GM21526 (cell line): Measurements from ENCODE around the gene CEP104.

Experiments used
- ATAC-seq: cut with Tn5 transposase; IDR thresholded peaks from one replicate; pipeline ENCODE4 v1.9.1; 2021; ENCODE audit warnings: moderate library complexity; ENCODE audit not compliant: unreplicated experiment, low FRiP score

The CEP104 gene

DNA sequence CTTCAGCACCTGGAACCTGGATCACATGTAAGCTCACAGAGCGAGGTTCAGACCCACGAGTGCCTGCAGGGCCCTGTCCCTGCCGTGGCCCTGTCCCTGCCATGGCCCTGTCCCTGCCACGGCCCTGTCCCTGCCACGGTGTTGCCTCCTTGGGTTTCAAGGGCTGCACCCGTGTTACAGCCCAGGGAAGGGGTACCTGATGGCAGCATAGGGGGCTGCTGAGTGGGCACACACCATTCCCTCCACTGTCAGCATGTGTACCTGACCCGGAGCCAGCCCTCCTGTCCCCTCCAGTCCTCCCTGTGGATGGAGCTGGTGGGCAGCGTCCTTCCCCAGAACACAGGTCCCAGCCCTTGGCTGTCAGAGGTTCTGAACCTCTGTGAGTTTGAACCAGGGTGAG, 15.5 kb upstream of the CEP104 start:
- ATAC-seq: no peak

DNA sequence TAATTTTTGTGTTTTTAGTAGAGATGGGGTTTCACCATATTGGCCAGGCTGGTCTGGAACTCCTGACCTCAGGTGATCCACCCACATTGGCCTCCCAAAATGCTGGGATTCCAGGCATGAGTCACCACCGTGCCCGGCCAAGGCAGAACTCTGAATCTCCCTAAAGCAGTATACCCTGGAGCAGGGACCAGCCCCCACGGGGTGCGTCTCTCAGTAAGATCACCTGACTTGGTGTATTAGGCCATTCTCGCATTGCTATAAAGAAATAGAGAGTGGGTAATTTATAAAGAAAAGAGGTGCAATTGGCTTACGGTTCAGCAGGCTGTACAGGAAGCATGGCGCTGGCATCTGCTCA, 14.4 kb upstream of the CEP104 start:
- ATAC-seq: no peak

DNA sequence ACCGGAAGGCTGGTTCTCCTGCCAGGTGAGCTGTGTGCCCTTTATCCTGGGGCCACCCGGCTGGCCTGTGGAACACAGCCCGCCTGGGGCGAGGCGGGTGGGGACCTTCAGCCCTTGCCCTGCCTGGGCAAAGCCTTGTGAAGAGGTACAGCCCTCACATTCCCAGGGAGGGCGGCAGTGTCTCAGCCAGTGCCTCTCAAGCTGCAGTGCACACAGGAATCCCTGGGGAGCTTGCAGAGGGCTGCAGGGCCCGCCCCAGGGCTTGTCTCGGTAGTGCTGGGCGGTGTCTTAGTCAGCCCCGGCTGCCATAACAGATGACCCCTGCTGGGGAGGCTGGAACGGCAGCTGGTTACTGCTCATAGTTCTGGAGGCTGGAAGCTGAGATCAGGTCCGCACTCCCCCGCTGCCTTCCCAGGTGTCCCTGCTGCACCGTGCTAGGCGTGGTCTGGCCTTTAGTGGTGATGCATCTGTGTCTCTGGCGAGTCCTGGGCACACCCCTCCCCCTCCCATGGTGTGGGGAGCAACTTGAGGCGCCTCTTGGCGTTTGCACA, 12.8 kb upstream of the CEP104 start:
- ATAC-seq: no peak

DNA sequence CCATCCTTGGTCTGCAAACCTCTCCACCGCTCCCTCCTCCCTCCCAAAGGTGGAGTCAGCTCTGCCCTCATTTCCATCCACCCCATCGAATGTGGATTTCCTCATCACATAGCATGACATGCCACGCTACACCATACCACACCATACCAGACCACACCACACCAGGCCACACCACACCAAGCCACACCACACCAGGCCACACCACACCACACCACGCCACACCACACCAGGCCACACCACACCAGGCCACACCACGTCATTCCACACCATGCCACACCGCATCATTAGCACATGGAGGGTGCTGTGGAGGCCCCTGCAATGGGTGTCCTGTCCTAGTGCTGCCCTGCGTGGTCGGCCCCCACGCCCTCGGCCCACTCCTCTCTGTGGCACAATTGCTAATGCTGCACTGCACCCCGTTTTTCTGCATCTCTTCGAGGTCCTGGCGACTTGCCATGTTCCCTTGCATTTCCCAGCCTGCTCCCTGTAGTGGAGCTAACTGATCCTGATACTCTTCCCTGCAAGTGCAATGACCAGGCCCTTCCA, 11.5 kb upstream of the CEP104 start:
- no peak for ATAC-seq

DNA sequence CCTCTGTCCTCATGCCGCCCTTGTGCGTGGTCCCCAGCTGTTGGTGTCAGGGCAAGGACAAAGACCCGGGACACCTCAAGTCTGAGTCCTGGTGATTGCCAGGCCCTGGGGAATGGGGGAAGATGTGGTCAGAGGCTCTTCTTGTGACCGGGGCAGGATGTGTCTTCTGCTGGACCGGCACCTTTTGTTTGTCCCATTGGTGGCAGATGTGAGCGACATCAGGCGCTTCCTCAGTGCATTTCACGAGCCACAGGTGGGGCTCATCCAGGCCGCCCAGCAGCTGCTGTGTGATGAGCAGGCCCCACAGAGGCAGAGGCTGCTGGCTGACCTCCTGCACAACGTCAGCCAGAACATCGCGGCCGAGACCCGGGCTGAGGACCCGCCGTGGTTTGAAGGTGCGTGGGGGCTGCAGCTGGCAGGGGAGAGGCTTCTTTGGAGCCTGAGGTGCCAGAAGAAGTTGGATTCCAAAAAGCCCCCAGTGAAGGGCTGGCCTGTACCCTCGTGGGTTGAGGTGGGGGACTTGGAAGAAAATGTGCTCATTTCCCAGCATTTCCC, 8.7 kb upstream of the CEP104 start:
- ATAC-seq: no peak

DNA sequence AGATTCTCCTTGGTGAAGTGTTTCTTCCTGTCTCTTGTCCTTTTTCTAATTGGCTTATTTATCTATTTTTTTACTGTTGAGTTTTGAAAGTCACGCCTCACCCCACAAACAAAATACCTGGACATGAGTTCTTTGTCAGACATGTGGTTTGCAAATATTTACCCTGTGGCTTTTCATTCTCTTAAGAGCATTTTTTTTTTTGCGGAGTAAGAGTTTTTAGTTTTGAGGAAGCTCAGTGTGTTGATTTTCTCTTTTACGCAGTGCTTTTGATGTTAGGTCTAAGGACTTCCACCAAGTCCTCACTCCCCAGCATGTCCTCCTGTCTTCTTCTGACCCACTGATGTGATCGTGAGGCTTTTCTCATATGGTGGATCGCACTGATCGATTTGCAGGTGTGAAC, 7.9 kb upstream of the CEP104 start:
- no peak for ATAC-seq

DNA sequence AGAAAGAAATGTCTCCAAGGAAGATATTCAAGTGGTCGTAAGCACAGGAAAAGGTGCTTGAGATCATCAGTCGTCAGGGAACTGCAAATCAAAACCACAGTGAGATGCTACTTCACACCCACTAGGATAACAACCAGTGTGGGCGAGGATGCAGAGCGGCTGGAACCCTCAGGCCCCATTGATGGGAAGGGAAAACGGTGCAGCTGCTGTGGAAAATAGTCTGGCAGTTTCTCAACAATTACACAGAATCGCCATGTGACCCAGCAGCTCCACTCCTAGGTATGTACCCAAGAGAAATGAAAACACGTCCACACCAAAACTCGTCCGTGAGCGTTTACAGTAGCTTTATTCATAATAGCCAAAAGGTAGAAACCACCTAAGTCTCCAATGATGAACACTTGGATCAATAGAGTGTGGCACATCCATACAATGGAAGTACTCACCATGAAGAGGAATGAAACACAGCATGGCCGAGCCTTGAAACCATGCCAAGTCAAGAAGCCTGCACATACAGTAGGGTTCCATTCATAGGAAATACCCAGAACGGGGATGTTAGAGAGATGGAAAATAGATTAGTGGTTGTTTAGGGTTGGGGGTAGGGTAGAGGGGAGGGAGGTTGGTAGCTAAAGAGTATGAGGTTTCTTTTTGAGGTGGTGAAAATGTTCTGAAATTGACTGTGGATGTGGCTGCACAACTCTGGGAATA, 6.4 kb upstream of the CEP104 start:
- ATAC-seq: no peak

DNA sequence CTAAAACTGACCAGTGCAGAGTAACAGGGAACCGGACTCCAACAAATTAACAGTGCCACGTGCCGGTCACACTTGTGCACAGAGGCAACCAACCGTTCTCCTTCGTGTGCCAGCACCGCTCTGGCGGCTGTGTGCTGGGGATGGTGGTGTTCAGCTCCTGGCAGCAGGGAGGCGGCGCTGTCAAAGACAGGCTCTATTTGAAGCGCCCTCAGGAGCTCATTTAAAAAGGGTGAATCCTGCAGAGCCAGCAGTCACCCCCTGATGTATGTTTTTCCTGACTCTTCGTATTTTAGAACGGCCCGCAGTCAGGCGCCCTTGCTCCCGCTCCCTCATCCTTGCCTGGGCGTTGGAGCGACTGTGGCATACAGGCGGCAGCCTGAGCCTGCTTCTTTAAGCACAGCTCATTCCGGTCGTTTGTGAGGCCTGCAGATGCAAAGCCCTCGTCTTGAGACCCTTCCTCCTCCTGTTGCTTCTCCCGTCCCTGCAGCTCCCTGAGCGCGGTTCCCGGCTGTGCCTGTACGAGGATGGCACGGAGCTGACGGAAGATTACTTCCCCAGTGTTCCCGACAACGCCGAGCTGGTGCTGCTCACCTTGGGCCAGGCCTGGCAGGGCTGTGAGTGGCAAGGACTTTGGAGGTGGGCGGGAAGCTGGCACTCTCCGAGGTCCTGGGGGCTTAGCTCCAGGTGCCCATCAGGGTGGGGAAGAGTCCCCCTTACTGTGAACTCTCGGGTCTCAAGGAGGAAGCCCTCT, 1.4 kb upstream of the CEP104 start:
- no peak for ATAC-seq

DNA sequence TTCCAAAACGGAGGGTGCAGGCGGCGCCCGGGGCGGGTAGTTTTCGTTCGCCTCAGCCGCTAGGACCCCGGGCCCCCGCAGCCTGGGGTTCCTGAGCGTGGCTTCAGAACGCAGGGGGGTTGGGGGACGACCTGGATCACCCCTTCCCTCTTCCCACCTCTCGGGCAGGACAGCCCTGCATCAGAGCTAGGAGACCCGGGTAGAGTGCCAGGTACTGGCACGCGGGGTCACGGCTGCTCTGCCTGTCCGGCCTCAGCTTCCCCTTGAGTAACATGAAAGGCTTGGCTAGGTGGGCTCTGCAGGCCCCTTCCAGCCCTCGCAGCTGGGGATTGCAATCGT, 749 bp upstream of the CEP104 start:
- no peak for ATAC-seq

DNA sequence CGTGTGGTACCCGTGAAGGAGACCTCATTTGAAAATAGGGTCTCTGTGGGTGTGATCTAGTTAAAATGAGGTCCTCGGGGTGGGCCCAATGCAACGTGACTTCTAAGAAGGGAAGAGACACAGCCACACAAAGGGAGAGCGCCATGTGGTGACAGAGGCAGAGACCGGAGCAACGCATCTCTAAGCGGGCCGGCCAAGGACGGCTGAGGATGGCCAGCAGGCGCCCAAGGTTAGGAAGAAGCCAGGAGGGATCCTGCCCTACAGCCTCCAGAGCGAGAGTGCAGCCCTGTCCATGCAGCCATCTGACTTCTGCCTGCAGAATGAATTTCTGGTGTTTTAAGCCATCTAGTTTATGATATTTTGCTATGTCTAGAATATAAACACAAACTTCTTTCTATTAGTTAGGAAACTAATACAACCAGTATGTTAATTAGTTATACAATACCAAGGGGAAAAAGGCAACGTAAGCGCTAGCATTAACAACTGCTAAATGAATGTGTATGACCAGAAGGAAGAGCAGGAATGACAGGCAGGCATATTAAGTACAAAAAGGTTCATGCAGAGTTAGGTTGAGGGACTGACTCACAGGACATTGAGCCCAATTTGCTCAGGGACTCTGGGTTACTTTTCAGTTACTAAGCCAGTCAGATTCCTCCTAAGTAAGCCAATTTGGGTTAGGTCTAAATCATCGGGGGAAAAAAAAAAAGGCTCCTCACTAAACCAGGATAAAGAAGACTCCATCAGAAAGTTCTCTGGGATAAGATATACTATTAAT, 4.1 kb downstream of the CEP104 start:
- ATAC-seq: no peak

DNA sequence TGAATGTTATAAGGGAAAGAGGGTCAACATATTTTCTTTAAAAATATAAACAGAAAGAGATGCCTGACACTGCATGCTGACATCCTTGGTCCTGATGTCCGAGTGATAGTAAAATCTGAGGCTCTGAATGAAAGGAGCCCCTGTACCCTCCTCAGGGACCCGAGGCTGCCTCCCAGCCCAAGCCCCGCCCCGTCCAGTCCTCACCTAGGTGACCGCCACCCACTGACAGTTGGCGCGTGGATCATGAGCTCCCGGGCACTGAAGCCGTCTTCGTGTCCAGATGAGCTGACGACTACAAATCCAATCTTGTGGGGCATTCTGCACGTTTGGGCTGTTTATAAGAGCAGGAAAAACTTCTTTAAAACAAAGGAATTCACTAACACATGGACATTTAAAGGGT, 4.9 kb downstream of the CEP104 start:
- ATAC-seq: no peak

DNA sequence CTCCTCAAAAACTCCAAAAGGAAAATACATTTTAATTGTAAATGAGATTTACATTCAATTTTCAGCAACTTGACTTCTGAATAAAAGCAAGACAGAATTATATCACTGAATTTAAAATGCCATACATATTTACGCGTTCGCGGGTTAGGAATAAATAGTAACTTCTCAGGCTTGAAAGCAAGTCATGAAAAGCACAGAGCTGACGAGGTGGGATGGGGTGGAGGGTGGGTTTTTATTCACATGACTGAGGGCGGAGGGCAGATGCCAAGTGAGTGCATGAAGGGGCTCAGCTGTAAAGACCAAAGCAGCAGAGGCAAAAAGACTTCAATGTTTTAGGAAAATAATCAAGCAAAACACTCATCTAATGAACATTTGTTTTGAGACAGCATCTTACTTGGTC, 5.7 kb downstream of the CEP104 start:
- no peak for ATAC-seq

DNA sequence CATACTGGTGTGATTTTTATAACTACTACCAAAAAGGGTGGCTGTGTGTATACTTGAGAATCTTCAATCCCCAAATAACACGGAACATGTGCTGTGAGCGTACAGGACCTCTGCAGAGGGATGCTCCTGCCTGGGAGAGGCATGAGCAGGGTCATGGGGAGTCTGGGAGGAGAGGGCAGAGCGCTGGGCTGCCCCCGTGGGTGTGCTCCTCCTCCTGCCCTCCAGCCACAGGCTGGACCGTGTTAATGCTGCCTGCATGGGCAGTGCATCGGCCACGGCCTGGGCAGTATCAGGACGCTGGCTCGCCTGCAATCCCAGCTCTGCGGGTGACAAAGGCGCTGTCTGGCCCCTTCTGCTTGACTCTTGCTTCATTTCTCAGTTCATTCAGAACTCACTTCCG, 6.2 kb downstream of the CEP104 start:
- ATAC-seq: no peak

DNA sequence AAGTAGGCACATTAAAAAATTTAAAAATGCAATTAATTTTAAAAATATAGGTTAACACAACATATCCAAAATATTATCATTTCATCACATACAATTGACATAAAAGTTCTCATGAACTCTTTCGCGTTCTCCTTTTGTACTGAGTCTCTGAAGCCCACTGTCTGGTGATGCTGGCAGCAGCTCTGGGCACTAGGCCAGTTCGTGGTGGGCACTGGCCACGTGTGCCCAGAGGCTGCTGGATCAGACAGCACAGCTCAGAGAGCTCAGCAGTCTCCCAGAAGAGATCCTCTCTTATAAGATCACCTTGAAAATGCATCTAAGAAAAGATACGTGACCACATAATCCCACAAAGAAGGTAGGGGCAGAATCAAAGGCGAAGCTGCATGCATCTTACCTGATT, 9.9 kb downstream of the CEP104 start:
- no peak for ATAC-seq

DNA sequence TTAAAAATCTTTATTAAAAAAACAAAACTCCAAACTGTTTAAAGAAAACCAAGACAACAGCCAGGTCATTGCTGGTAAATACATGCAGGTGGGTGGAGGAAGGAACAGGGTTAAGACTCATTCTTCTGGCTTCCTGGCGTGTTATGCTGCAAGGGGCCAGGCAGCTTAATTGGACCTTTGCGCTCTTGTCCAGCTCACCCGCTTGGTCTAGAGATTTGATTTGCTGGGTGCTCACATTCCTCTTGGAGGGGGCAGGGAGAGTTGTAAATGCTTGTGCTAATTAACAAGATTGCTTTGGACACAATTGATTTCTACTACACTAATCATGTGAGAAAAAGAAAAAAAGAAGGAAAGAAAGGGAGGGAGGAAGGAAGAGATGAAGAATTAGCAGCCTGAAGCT, 10.5 kb downstream of the CEP104 start:
- ATAC-seq: no peak

DNA sequence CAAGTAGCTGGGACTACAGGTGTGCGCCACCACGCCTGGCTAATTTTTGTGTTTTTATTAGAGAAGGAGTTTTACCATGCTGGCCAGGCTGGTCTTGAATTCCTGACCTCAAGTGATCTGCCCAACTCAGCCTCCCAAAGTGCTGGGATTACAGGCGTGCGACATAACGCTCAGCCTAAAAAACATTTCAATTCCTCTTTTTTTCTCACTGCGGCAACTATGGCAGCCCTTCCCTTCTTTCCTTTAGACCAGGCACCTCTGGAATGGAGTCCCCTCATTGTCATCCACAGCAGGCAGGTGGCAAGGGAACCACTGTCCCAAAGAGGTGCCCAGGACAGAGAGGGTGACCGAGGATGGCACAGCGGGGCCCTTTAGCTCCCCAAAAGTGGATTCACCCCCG, 14.1 kb downstream of the CEP104 start:
- ATAC-seq: no peak

DNA sequence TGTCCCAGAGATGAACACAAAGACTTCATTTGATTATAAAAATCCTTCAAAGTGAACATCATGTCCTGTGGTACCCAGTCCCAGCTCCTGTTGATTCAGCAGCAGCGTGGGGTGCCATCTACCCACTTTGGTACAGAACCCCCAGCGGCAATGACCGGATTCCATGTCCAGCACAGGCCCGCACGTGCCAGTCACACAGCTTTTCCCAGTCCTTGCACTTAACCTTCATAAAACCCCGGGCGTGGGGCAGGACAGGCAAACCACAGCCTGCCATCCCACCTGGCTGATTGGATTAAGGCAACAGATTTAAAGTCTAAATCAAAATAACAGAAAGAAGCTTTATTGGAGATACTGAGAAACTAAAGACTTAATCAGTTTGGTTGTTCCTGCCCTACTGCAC, 15.5 kb downstream of the CEP104 start:
- ATAC-seq: no peak

DNA sequence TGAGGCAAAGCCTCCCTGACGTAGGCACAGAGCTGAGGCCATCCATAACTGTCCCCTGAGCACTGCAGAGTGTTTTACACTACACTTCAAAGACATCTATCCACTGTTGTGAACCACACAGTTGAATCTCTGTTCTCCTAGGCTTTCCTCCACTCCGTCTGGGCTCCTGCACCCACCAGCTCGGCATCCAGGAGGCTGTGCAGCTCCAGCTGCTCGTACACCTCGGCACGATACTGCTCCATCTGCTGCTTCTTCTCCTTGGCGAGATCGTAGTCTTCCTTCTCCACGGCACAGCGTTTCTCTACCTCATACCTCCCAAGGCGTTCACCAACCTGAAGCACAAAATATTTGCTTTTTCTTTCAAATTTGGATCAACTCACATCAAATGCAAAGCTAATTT, 18.2 kb downstream of the CEP104 start:
- ATAC-seq: no peak

DNA sequence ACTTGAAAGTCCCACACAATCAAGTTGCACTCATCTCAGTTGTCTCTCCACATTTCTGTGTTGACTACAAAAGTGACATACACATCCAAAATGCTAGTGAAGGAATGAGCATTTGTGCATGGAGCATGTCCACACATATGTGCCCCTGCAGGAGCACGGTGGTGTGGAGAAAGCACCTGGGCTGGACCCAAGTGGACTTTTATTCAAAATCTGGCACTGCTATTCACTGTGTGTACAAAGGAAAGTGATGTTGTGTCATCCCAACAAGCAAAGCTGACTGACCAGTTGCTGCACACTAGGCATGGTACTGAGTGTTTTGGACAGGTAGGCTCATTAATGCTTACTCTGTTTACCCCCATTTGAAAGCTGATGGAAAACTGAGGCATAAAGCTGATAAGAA, 19.3 kb downstream of the CEP104 start:
- no peak for ATAC-seq

DNA sequence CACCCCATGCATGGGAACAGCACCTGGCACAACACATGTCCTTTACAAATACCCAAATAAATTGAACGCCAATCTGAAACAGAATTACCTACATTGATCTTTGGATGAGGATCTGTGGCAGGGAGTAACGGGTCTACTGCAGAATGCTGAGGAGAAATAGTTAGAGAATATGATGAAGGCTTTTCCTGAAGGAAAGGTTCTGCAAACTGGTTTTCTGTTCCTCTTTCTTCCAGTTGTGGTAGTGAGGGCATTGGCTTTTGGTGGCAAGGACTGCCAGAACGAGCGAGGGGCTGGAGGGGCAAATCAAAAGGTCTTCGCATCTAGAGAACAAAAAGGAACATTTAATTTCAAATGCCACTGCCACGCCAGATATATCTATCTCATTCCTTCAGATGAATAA, 19.8 kb downstream of the CEP104 start:
- no peak for ATAC-seq

DNA sequence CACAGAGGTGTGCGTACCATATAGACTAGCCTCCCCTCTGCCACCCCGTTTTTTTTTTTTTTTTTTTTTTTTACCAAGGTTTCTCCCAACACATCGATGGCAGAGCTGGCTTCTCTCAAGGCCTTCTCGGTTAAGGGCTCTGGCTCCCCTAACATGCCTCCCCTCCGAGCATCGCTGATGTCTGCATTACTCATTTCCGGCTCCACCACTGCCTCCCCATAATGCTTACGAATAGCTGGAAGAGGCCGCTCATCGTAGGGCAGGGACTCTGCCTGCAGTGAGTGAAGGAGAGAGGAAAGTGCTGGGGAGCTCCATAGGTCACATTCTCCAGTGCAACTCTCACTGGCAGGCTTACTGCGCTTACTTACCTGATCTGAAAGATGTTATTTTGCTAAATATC, 20.6 kb downstream of the CEP104 start:
- ATAC-seq: no peak
